ENCODE results near the gene COG7. TPM values are rescaled to one million over a fixed set of nuclear protein-coding genes. Genes with fewer than 3 reads are reported as not detected.

Gene COG7
- total and polyA plus RNA-seq, 2 donors (not counting 3 experiments of a cell fraction or from before 2014, with no cell fraction given), result 24.1 to 42.0 TPM

- Histone ChIP-seq H3K9me3 (replicated peaks; ENCODE audit: control insufficient read depth, insufficient read depth, low read length) (no peaks in the 10 kb centered on the region), H3K36me3 (ENCODE audit: control insufficient read depth in 2 of 2, extremely low read depth in 1 of 2, insufficient read depth in 2 of 2, low read length in 2 of 2) (peaks cover under 1 to 3% of the 10 kb centered on the region in 2 experiments), H2AFZ (ENCODE audit: low read depth, low read length) (no peak overlapping the region), H3K27ac (ENCODE audit: insufficient read depth, low read depth, low read length) (no peak overlapping the region), H3K79me2 (ENCODE audit: control insufficient read depth, insufficient read depth, low read length) (peaks cover 72% of the 10 kb centered on the region), H3K9me1 (replicated peaks; ENCODE audit: control insufficient read depth, extremely low read depth, insufficient read depth, low read length) (no peaks in the 10 kb centered on the region), H3K4me3 (replicated peaks in 1 of 3; ENCODE audit: insufficient read depth in 1 of 3, low read depth in 1 of 3, low read length in 3 of 3) (no peak overlapping the region), H4K20me1 (replicated peaks; ENCODE audit: control insufficient read depth, extremely low read depth, insufficient read depth, low read length) (peaks cover 2% of the 10 kb centered on the region), H3K27me3 (ENCODE audit: control insufficient read depth in 2 of 2, insufficient read depth in 2 of 2, low read length in 2 of 2) (no peaks in the 10 kb centered on the region), H3K4me1 (ENCODE audit: control insufficient read depth, extremely low read depth, insufficient read depth, low read length) (peaks cover 27% of the 10 kb centered on the region), H3K4me2 (ENCODE audit: insufficient read depth, low read length) (no peak overlapping the region), H3K9ac (replicated peaks; ENCODE audit: extremely low read depth, insufficient read depth, low read length) (no peak overlapping the region)
- intact Hi-C loops (cut with micrococcal nuclease), result no loop called here
- ChIA-PET CTCF (interaction anchor here (0.8 to 1.9 kb wide), 4 partner anchors 9 to 65 kb away, joined by 3 to 4 read pairs (median 3); no protein-coding TSS in a partner anchor), POLR2A (no interaction called here)
- no peak for DNase-seq (ENCODE audit: low read depth, low spot score)
- no peak for FAIRE-seq
- dilution Hi-C loops (cut with MboI; ENCODE audit: extremely low pct_ligation_motif_present, low sequenced_read_pairs), result no loop called here
- TF ChIP-seq MAX (IDR thresholded peaks at IDR 0.05; ENCODE audit: insufficient read depth, insufficient read length) (no peak), JUN (IDR thresholded peaks at IDR 0.05; ENCODE audit: borderline replicate concordance, insufficient read depth, insufficient read length, low read depth) (no peak), GATA2 (IDR thresholded peaks at IDR 0.05; ENCODE audit: insufficient read depth, insufficient read length, low read depth, low read length) (no peak), POLR2A (IDR thresholded peaks at IDR 0.05; ENCODE audit: low read depth, low read length) (no peak), POLR2AphosphoS5 (IDR thresholded peaks at IDR 0.05; ENCODE audit: insufficient read depth, low read depth, low read length) (no peak), FOS (IDR thresholded peaks at IDR 0.05; ENCODE audit: borderline replicate concordance, insufficient read depth, low read length) (no peak), EZH2 (IDR thresholded peaks at IDR 0.05; ENCODE audit: borderline replicate concordance, low read depth, low read length, severe bottlenecking) (no peak), CTCF (IDR thresholded peaks at IDR 0.05; ENCODE audit: extremely low read depth in 1 of 2, insufficient read depth in 1 of 2, low read depth in 1 of 2, low read length in 2 of 2) (no peak), MYC (IDR thresholded peaks at IDR 0.05; ENCODE audit: low read depth, low read length) (no peak)
- no TSS peak for BruUV-seq (replicated peaks)
Observed at GRCh38 chr16:23500212-23500861, 47.3 kb upstream of the COG7 start.
